PFSK-1 (cell line): ENCODE data around the gene ERICH3.

Experiments
- FOXP2 ChIP-seq: optimal IDR thresholded peaks from 2 replicates; pipeline ENCODE3; 2011; ENCODE audit warnings: borderline replicate concordance, control low read depth, inconsistent platforms; ENCODE audit not compliant: insufficient read depth; ENCODE audit errors: extremely low read length, extremely low read depth
- POLR2AphosphoS5 ChIP-seq: IDR thresholded peaks from 2 replicates; pipeline ENCODE4 v1.6.1; 2012; ENCODE audit warnings: low read depth, mild to moderate bottlenecking, control low read depth, low read length, moderate library complexity
- REST ChIP-seq, 2 experiments: IDR thresholded peaks; 2 replicates each; pipeline versions ENCODE4 v1.6.1 to v1.8.0; 2011 to 2012; ENCODE audit warnings: low read depth in 2 of 2, low read length in 2 of 2, control low read depth in 1 of 2, inconsistent platforms in 1 of 2, mild to moderate bottlenecking in 1 of 2, moderate library complexity in 1 of 2; ENCODE audit not compliant: insufficient read depth in 1 of 2
- SIN3A ChIP-seq: IDR thresholded peaks from 2 replicates; pipeline ENCODE4 v1.6.1; 2012; ENCODE audit warnings: mild to moderate bottlenecking, low read length, moderate library complexity, borderline replicate concordance; ENCODE audit not compliant: insufficient read depth
- TAF1 ChIP-seq: IDR thresholded peaks from 2 replicates; pipeline ENCODE4 v1.6.1; 2012; ENCODE audit warnings: low read length, control low read depth, borderline replicate concordance; ENCODE audit not compliant: insufficient read depth

ERICH3 gene

GRCh38 chr1:74697832-74698231, 24.2 kb upstream of the ERICH3 start:
- TF ChIP-seq TAF1 (no peak), POLR2AphosphoS5 (no peak), FOXP2 (no peak), SIN3A (no peak), REST (IDR thresholded peaks at IDR 0.05; ENCODE audit: insufficient read depth in 1 of 2, low read depth in 2 of 2, low read length in 2 of 2) (no peak)

GRCh38 chr1:74693473-74693872, 19.9 kb upstream of the ERICH3 start:
- no peak for TF ChIP-seq SIN3A
- no peak for TF ChIP-seq TAF1
- no peak for TF ChIP-seq FOXP2
- no peak for TF ChIP-seq POLR2AphosphoS5
- TF ChIP-seq REST (IDR thresholded peaks at IDR 0.05; ENCODE audit: insufficient read depth in 1 of 2, low read depth in 2 of 2, low read length in 2 of 2), result no peak

GRCh38 chr1:74690909-74691308, 17.3 kb upstream of the ERICH3 start:
- no peak for TF ChIP-seq POLR2AphosphoS5
- TF ChIP-seq TAF1, result no peak
- TF ChIP-seq REST (IDR thresholded peaks at IDR 0.05; ENCODE audit: insufficient read depth in 1 of 2, low read depth in 2 of 2, low read length in 2 of 2), result no peak
- no peak for TF ChIP-seq FOXP2
- no peak for TF ChIP-seq SIN3A

- TF ChIP-seq TAF1, result no peak
- TF ChIP-seq REST (IDR thresholded peaks at IDR 0.05; ENCODE audit: insufficient read depth in 1 of 2, low read depth in 2 of 2, low read length in 2 of 2), result no peak
- no peak for TF ChIP-seq FOXP2
- no peak for TF ChIP-seq SIN3A
- TF ChIP-seq POLR2AphosphoS5, result no peak
These were observed 16.7 kb upstream of the ERICH3 start for GRCh38 chr1:74690364-74690696.

- no peak for TF ChIP-seq FOXP2
- no peak for TF ChIP-seq TAF1
- TF ChIP-seq SIN3A, result no peak
- TF ChIP-seq POLR2AphosphoS5, result no peak
- no peak for TF ChIP-seq REST (IDR thresholded peaks at IDR 0.05; ENCODE audit: insufficient read depth in 1 of 2, low read depth in 2 of 2, low read length in 2 of 2)
These were observed 16.2 kb upstream of the ERICH3 start for GRCh38 chr1:74689621-74690363.
